ENCODE results near the gene COASY.
A peak's percentile ranks its signal among the peaks of the same experiment; 100 is the strongest.

The COASY gene

GRCh38 chr17:42559075-42559474 is 2.9 kb upstream of the COASY start:
- Histone ChIP-seq H3K27ac (ENCODE audit: low read depth, low read length) (no peak overlapping the region), H3K4me2 (ENCODE audit: low read depth, low read length, poor library complexity, severe bottlenecking) (no peak overlapping the region), H3F3A (ENCODE audit: insufficient read depth) (no peaks in the 10 kb centered on the region; the same call in 1 of the 2 replicates), H4K20me1 (ENCODE audit: low read depth, low read length) (no peaks in the 10 kb centered on the region), H3K36me3 (ENCODE audit: low read length) (no peaks in the 10 kb centered on the region), H3K9ac (ENCODE audit: low read length) (no peak overlapping the region), H3K4me3 (ENCODE audit: insufficient read depth, low read length, poor library complexity, severe bottlenecking) (no peak overlapping the region), H2AFZ (ENCODE audit: low read depth, low read length, severe bottlenecking) (no peak overlapping the region), H3K9me3 (ENCODE audit: insufficient read depth, low read length) (no peaks in the 10 kb centered on the region), H3K79me2 (ENCODE audit: insufficient read depth, low read length) (peaks cover 26% of the 10 kb centered on the region), H3K9me2 (replicated peaks; ENCODE audit: insufficient read depth, low read length) (no peaks in the 10 kb centered on the region), H3K27me3 (ENCODE audit: low read length) (no peaks in the 10 kb centered on the region)
- no peak for TF ChIP-seq EZH2phosphoT487 (conservative IDR thresholded peaks at IDR 0.05; ENCODE audit: low read length)
- TF ChIP-seq, protein P1, sequence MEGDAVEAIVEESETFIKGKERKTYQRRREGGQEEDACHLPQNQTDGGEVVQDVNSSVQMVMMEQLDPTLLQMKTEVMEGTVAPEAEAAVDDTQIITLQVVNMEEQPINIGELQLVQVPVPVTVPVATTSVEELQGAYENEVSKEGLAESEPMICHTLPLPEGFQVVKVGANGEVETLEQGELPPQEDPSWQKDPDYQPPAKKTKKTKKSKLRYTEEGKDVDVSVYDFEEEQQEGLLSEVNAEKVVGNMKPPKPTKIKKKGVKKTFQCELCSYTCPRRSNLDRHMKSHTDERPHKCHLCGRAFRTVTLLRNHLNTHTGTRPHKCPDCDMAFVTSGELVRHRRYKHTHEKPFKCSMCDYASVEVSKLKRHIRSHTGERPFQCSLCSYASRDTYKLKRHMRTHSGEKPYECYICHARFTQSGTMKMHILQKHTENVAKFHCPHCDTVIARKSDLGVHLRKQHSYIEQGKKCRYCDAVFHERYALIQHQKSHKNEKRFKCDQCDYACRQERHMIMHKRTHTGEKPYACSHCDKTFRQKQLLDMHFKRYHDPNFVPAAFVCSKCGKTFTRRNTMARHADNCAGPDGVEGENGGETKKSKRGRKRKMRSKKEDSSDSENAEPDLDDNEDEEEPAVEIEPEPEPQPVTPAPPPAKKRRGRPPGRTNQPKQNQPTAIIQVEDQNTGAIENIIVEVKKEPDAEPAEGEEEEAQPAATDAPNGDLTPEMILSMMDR (IDR thresholded peaks at IDR 0.05; ENCODE audit: insufficient read depth, low read length, poor library complexity, severe bottlenecking) = no peak

DNA sequence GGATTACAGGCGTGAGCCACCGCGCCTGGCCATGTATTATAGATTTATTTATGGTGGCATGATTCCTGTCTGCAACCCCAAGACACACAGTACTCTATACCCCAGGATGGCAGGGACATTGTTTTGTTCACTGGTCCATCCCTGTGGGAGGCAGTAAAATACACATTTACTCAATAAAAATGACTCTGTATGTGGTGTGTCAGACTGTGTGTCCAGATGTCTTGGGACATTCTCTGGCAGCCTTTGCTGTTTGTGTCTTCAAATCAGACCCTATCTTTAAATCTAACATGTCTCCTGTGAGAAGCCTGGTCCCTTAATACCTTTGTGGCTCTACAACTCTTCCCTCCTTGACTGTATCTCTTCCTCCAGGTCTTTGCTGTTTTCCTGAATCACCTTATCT is 1.7 kb upstream of the COASY start:
- no peaks in the 10 kb centered on the region; the same call in 1 of the 2 replicates for H3F3A ChIP-seq (ENCODE audit: insufficient read depth)
- no peak overlapping the region for H3K4me3 ChIP-seq (ENCODE audit: insufficient read depth, low read length, poor library complexity, severe bottlenecking)
- peak overlapping the region; percentile 14 for H3K4me2 ChIP-seq (ENCODE audit: low read depth, low read length, poor library complexity, severe bottlenecking)
- peaks cover 27% of the 10 kb centered on the region for H3K79me2 ChIP-seq (ENCODE audit: insufficient read depth, low read length)
- H3K9me3 ChIP-seq (ENCODE audit: insufficient read depth, low read length) = no peaks in the 10 kb centered on the region
- TF ChIP-seq, protein P1 (IDR thresholded peaks at IDR 0.05; ENCODE audit: insufficient read depth, low read length, poor library complexity, severe bottlenecking) = no peak
- no peak for TF ChIP-seq EZH2phosphoT487 (conservative IDR thresholded peaks at IDR 0.05; ENCODE audit: low read length)
- no peaks in the 10 kb centered on the region for H4K20me1 ChIP-seq (ENCODE audit: low read depth, low read length)
- H3K27ac ChIP-seq (ENCODE audit: low read depth, low read length) = no peak overlapping the region
- H3K9ac ChIP-seq (ENCODE audit: low read length) = no peak overlapping the region
- no peaks in the 10 kb centered on the region for H3K36me3 ChIP-seq (ENCODE audit: low read length)
- no peak overlapping the region for H2AFZ ChIP-seq (ENCODE audit: low read depth, low read length, severe bottlenecking)
- no peaks in the 10 kb centered on the region for H3K27me3 ChIP-seq (ENCODE audit: low read length)
- H3K9me2 ChIP-seq (replicated peaks; ENCODE audit: insufficient read depth, low read length) = no peaks in the 10 kb centered on the region

DNA sequence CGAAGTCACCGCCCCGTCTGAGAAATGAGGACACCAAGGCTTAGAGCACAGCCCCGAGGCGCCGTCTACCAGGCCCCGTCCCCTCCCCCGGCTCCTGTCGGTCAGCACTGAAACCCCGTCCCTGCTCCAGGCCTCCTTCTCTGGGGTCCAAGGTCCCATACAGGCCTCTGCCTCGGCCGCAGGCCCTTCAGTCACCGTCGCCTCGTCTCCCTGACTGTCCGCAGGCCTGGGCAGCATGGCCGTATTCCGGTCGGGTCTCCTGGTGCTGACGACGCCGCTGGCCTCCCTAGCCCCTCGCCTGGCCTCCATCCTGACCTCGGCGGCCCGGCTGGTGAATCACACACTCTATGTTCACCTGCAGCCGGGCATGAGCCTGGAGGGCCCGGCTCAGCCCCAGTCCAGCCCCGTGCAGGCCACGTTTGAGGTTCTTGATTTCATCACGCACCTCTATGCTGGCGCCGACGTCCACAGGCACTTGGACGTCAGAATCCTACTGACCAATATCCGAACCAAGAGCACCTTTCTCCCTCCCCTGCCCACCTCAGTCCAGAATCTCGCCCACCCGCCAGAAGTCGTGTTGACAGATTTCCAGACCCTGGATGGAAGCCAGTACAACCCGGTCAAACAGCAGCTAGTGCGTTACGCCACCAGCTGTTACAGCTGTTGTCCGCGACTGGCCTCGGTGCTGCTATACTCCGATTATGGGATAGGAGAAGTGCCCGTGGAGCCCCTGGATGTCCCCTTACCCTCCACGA is 617 bp downstream of the COASY start:
- peaks cover 5% of the 10 kb centered on the region; the same call in 1 of the 2 replicates for H3F3A ChIP-seq (ENCODE audit: insufficient read depth)
- H3K36me3 ChIP-seq (ENCODE audit: low read length) = no peaks in the 10 kb centered on the region
- peak overlapping the region; percentile 80 for H3K4me2 ChIP-seq (ENCODE audit: low read depth, low read length, poor library complexity, severe bottlenecking)
- peak overlapping the region; percentile 66 for H3K4me3 ChIP-seq (ENCODE audit: insufficient read depth, low read length, poor library complexity, severe bottlenecking)
- H2AFZ ChIP-seq (ENCODE audit: low read depth, low read length, severe bottlenecking) = no peak overlapping the region
- peak overlapping the region; percentile 59 for H3K27ac ChIP-seq (ENCODE audit: low read depth, low read length)
- peak overlapping the region; percentile 85 for H3K9ac ChIP-seq (ENCODE audit: low read length)
- H4K20me1 ChIP-seq (ENCODE audit: low read depth, low read length) = no peaks in the 10 kb centered on the region
- peaks cover 32% of the 10 kb centered on the region for H3K79me2 ChIP-seq (ENCODE audit: insufficient read depth, low read length)
- no peak for TF ChIP-seq EZH2phosphoT487 (conservative IDR thresholded peaks at IDR 0.05; ENCODE audit: low read length)
- TF ChIP-seq, protein P1 (IDR thresholded peaks at IDR 0.05; ENCODE audit: insufficient read depth, low read length, poor library complexity, severe bottlenecking) = no peak
- H3K9me3 ChIP-seq (ENCODE audit: insufficient read depth, low read length) = no peaks in the 10 kb centered on the region
- H3K27me3 ChIP-seq (ENCODE audit: low read length) = no peaks in the 10 kb centered on the region
- no peaks in the 10 kb centered on the region for H3K9me2 ChIP-seq (replicated peaks; ENCODE audit: insufficient read depth, low read length)
